ENCODE measurements around the gene KBTBD12. TPM values are rescaled to one million over a fixed set of nuclear protein-coding genes. Genes with fewer than 3 reads are reported as not detected.

KBTBD12 gene
- polyA plus RNA-seq, 1 of the 3 experiments (the other 2 are of a cell fraction), result not detected

DNA sequence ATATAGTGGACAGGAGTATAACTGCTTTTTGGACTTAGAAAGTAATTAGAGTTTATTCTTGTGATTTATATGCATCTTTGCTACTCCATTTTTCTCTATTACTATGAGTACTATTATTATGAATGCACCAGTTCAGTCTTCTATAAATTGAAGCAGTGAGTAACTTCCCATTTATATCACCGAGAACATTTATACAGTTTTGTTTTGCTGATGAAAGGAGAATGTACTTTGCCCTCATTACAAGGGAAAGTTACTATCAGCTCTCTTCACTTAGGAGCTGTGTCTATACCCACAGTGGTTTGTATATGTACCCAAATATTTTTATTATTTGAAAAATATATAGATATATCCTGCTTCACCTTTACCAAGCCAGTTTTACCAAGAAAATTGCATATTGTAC, 5.7 kb downstream of the KBTBD12 start:
- Histone ChIP-seq H4K20me1 (ENCODE audit: insufficient read depth) (no peaks in the 10 kb centered on the region), H3K27ac (ENCODE audit: low read depth in 2 of 2, low read length in 1 of 2) (no peak overlapping the region), H3K9me3 (no peaks in the 10 kb centered on the region), H3K4me1 (ENCODE audit: control insufficient read depth in 1 of 2, insufficient read depth in 2 of 2, low read depth in 1 of 2, low read length in 1 of 2) (no peaks in the 10 kb centered on the region), H3K4me3 (ENCODE audit: low read depth in 2 of 2, low read length in 1 of 2) (no peak overlapping the region), H3K79me2 (ENCODE audit: insufficient read depth) (no peaks in the 10 kb centered on the region), H2AFZ (ENCODE audit: low read depth) (no peak overlapping the region), H3K27me3 (ENCODE audit: insufficient read depth) (peaks cover 6% of the 10 kb centered on the region; the same call in 1 of the 2 replicates), H3F3A (replicated peaks; ENCODE audit: insufficient read depth) (no peaks in the 10 kb centered on the region), H3K9me2 (no peaks in the 10 kb centered on the region), H3K4me2 (no peak overlapping the region), H3K36me3 (replicated peaks in 1 of 2; ENCODE audit: control insufficient read depth in 1 of 2, insufficient read depth in 2 of 2, low read length in 1 of 2) (no peaks in the 10 kb centered on the region), H3K9ac (no peak overlapping the region)
- no peak for DNase-seq
- CTCF ChIA-PET, result interaction anchor here (1.2 kb wide), 1 partner anchor 89 kb away, joined by 3 read pairs; no protein-coding TSS in a partner anchor
- POLR2A ChIA-PET, result no interaction called here
- TF ChIP-seq TCF12 (IDR thresholded peaks at IDR 0.05), result no peak
- TF ChIP-seq YY1 (IDR thresholded peaks at IDR 0.05; ENCODE audit: low read depth), result no peak
- no peak for TF ChIP-seq FOXJ3 (CRISPR knock-in tag; IDR thresholded peaks at IDR 0.05)
- TF ChIP-seq SMC3 (IDR thresholded peaks at IDR 0.05; ENCODE audit: low read depth, low read length), result no peak
- no peak for TF ChIP-seq NFIC (IDR thresholded peaks at IDR 0.05; ENCODE audit: borderline replicate concordance)
- no peak for TF ChIP-seq RAD21 (IDR thresholded peaks at IDR 0.05; ENCODE audit: low read length)
- TF ChIP-seq JUND (IDR thresholded peaks at IDR 0.05), result no peak
- TF ChIP-seq RXRA (IDR thresholded peaks at IDR 0.05; ENCODE audit: borderline replicate concordance, low read depth), result no peak
- TF ChIP-seq TEAD4 (IDR thresholded peaks at IDR 0.05; ENCODE audit: borderline replicate concordance, insufficient read depth), result no peak
- no peak for TF ChIP-seq CHD2 (IDR thresholded peaks at IDR 0.05; ENCODE audit: low read length, partially characterized antibody)
- TF ChIP-seq, protein P1, sequence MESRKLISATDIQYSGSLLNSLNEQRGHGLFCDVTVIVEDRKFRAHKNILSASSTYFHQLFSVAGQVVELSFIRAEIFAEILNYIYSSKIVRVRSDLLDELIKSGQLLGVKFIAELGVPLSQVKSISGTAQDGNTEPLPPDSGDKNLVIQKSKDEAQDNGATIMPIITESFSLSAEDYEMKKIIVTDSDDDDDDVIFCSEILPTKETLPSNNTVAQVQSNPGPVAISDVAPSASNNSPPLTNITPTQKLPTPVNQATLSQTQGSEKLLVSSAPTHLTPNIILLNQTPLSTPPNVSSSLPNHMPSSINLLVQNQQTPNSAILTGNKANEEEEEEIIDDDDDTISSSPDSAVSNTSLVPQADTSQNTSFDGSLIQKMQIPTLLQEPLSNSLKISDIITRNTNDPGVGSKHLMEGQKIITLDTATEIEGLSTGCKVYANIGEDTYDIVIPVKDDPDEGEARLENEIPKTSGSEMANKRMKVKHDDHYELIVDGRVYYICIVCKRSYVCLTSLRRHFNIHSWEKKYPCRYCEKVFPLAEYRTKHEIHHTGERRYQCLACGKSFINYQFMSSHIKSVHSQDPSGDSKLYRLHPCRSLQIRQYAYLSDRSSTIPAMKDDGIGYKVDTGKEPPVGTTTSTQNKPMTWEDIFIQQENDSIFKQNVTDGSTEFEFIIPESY (IDR thresholded peaks at IDR 0.05; ENCODE audit: borderline replicate concordance, low read depth), result no peak
- TF ChIP-seq GATA2 (CRISPR knock-in tag; IDR thresholded peaks at IDR 0.05), result no peak
- TF ChIP-seq TAF1 (IDR thresholded peaks at IDR 0.05; ENCODE audit: borderline replicate concordance, low read depth, low read length), result no peak
- TF ChIP-seq RCOR1 (IDR thresholded peaks at IDR 0.05; ENCODE audit: low read length), result no peak
- TF ChIP-seq MEF2A (IDR thresholded peaks at IDR 0.05; ENCODE audit: borderline replicate concordance, low read depth), result no peak
- WGBS (ENCODE audit: low lambda C conversion rate), result 62% methylated on average over 1 of the region's 1 CpG

DNA sequence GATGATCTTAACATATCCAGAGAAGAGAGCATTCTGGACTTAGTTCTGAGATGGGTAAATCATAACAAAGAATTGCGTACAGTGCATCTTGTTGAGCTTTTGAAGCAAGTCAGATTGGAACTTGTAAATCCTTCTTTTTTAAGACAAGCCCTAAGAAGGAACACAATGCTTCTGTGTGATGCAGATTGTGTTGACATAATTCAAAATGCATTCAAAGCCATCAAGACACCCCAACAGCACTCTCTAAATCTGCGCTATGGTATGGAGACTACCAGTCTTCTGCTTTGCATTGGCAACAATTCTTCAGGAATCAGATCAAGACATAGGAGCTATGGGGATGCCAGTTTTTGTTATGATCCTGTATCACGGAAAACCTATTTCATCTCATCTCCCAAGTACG, 8.6 kb downstream of the KBTBD12 start:
- Histone ChIP-seq H4K20me1 (ENCODE audit: insufficient read depth) (no peaks in the 10 kb centered on the region), H3K4me1 (ENCODE audit: control insufficient read depth in 1 of 2, insufficient read depth in 2 of 2, low read depth in 1 of 2, low read length in 1 of 2) (peaks cover 0 to 3% of the 10 kb centered on the region in 2 experiments; a peak in 1 of 4 replicates), H3K9ac (no peak overlapping the region), H3K36me3 (replicated peaks in 1 of 2; ENCODE audit: control insufficient read depth in 1 of 2, insufficient read depth in 2 of 2, low read length in 1 of 2) (no peaks in the 10 kb centered on the region), H3K9me2 (no peaks in the 10 kb centered on the region), H2AFZ (ENCODE audit: low read depth) (no peak overlapping the region), H3K79me2 (ENCODE audit: insufficient read depth) (no peaks in the 10 kb centered on the region), H3K9me3 (no peaks in the 10 kb centered on the region), H3K27ac (ENCODE audit: low read depth in 2 of 2, low read length in 1 of 2) (no peak overlapping the region), H3K27me3 (ENCODE audit: insufficient read depth) (peaks cover 6% of the 10 kb centered on the region; the same call in 1 of the 2 replicates), H3F3A (replicated peaks; ENCODE audit: insufficient read depth) (no peaks in the 10 kb centered on the region), H3K4me2 (no peak overlapping the region), H3K4me3 (ENCODE audit: low read depth in 2 of 2, low read length in 1 of 2) (no peak overlapping the region)
- ChIA-PET CTCF (interaction anchor here (1.2 to 1.6 kb wide), 2 partner anchors 8 to 12 kb away, joined by 3 to 4 read pairs; no protein-coding TSS in a partner anchor), POLR2A (no interaction called here)
- no peak for DNase-seq
- WGBS (ENCODE audit: low lambda C conversion rate), result 86% methylated on average over 4 of the region's 4 CpGs
- no peak for TF ChIP-seq MXI1 (IDR thresholded peaks at IDR 0.05; ENCODE audit: low read depth, low read length)
- no peak for TF ChIP-seq YY1 (IDR thresholded peaks at IDR 0.05; ENCODE audit: low read depth)
- TF ChIP-seq, protein P2, sequence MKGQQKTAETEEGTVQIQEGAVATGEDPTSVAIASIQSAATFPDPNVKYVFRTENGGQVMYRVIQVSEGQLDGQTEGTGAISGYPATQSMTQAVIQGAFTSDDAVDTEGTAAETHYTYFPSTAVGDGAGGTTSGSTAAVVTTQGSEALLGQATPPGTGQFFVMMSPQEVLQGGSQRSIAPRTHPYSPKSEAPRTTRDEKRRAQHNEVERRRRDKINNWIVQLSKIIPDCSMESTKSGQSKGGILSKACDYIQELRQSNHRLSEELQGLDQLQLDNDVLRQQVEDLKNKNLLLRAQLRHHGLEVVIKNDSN (IDR thresholded peaks at IDR 0.05; ENCODE audit: borderline replicate concordance, low read depth), result no peak
- TF ChIP-seq RAD21 (IDR thresholded peaks at IDR 0.05; ENCODE audit: low read length), result no peak
- TF ChIP-seq MEF2A (IDR thresholded peaks at IDR 0.05; ENCODE audit: borderline replicate concordance, low read depth), result no peak
- no peak for TF ChIP-seq NRF1 (IDR thresholded peaks at IDR 0.05; ENCODE audit: low read depth, low read length)
- no peak for TF ChIP-seq MAX (IDR thresholded peaks at IDR 0.05; ENCODE audit: low read depth)
- no peak for TF ChIP-seq FOXM1 (IDR thresholded peaks at IDR 0.05; ENCODE audit: low read depth)
- TF ChIP-seq, protein P3, sequence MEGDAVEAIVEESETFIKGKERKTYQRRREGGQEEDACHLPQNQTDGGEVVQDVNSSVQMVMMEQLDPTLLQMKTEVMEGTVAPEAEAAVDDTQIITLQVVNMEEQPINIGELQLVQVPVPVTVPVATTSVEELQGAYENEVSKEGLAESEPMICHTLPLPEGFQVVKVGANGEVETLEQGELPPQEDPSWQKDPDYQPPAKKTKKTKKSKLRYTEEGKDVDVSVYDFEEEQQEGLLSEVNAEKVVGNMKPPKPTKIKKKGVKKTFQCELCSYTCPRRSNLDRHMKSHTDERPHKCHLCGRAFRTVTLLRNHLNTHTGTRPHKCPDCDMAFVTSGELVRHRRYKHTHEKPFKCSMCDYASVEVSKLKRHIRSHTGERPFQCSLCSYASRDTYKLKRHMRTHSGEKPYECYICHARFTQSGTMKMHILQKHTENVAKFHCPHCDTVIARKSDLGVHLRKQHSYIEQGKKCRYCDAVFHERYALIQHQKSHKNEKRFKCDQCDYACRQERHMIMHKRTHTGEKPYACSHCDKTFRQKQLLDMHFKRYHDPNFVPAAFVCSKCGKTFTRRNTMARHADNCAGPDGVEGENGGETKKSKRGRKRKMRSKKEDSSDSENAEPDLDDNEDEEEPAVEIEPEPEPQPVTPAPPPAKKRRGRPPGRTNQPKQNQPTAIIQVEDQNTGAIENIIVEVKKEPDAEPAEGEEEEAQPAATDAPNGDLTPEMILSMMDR (IDR thresholded peaks at IDR 0.05), result no peak
- no peak for TF ChIP-seq EZH2phosphoT487 (IDR thresholded peaks at IDR 0.05; ENCODE audit: borderline replicate concordance, low read depth)
- no peak for TF ChIP-seq PBX3 (IDR thresholded peaks at IDR 0.05)
- TF ChIP-seq TEAD4 (IDR thresholded peaks at IDR 0.05; ENCODE audit: borderline replicate concordance, insufficient read depth), result no peak
- TF ChIP-seq RFX5 (IDR thresholded peaks at IDR 0.05; ENCODE audit: low read length), result no peak
- TF ChIP-seq GABPA (IDR thresholded peaks at IDR 0.05; ENCODE audit: low read depth), result no peak
- no peak for TF ChIP-seq CHD2 (IDR thresholded peaks at IDR 0.05; ENCODE audit: low read length, partially characterized antibody)
